AG20443 (cell line): Measurements from ENCODE around the gene MAP6D1.
"Not testable (repeated sequence)": the region's sequence is repeated elsewhere in the genome, so short reads cannot be mapped to it uniquely, and the experiment has no call there.

Source experiments
- DNase-seq: peaks from one replicate; pipeline ENCODE4 v3.0.0; 2012; ENCODE audit warnings: low spot score, mixed read lengths

Gene MAP6D1

DNA sequence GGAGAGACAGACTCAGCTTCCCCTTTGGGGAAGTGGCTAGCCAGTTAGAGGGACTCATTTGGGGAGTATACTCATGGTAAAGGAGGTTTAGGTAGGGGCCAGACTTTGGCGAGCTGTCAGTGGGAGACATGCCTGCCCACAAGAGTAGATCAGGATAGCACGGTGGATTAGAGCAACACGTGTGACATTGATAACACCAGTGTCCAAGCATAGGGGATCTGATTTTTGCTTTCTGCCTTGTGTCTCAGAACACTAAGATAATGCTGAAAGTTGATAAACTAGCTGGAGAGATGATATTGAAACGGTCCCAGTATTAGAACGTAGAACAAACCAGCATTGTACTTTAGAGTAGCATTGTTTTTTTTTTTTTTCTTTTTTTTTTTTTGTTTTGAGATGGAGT is 25.9 kb downstream of the MAP6D1 start:
- no peak for DNase-seq

DNA sequence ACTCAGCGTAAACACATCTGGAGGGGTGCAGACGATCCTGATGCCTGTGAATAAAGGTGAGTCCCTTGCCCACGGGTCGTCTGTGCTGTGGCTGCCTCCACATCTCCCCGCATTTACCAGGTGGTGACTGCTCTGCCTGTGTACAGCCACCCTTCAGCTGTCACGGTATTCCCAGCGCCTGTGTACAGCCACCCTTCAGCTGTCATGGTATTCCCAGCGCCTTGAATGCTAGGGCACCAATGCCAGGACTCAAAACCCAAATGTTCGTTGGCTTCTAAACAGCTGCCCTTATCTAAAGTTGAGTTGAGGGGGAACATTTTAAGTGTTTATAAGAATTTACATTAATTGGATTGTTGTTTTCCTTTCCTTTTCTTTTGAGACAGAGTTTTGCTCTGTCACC is 27.4 kb downstream of the MAP6D1 start:
- DNase-seq, result no peak

DNA sequence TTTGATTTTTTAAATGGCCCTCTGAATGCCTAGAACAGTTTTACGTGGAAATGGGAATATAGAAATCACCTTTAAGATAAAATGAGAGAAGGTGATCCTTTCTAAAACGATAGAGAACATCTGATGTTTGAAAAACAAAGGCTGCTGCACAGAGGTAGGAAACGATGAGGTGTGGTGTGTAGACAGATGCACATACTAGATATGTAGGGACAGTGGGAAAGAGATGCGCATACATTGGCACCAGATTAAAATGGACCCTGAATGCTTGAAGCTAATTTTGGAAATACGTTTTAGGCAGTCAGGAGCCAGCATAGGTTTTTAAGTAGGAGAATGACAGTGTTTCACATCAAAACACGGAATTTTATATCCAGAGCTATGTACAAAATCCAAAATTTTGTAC is 29.0 kb downstream of the MAP6D1 start:
- DNase-seq, result no peak

DNA sequence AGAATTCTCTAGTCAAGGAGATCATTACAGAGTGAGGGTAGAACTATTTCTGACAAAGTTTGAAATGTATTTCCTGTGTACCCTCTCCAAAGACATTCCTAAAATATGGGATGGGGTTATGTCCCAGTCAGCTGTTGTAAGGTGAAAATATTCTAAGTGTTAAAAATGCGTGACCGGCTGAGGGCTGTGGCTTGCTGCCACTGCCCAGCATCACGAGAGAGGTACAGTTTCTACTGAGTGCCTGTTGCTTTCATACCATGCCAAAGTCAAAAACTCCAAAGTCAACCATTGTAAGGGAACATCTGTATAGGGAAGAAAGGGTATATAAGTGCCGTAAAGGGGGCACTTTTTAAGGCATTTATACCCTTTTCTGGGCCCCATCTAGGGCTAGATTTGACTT is 30.9 kb downstream of the MAP6D1 start:
- DNase-seq, result no peak

DNA sequence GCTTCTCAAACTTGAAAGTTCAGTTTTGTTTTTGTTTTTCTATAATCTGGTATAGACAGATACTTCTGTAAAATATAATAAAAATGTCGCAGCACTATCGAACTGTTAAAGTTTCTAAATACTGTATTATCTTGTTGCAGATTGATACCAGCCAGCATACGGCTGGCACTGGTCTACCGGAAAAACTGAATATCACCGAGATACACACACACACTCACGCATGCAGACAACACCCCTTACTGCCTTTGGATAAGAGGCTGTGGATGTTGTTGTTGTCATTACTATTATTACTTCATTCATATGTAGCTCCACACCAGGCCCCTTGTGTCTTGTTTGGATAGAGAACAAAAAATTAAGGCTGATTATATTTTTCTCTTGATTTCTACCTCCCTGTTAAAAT is 32.4 kb downstream of the MAP6D1 start:
- DNase-seq, result no peak

DNA sequence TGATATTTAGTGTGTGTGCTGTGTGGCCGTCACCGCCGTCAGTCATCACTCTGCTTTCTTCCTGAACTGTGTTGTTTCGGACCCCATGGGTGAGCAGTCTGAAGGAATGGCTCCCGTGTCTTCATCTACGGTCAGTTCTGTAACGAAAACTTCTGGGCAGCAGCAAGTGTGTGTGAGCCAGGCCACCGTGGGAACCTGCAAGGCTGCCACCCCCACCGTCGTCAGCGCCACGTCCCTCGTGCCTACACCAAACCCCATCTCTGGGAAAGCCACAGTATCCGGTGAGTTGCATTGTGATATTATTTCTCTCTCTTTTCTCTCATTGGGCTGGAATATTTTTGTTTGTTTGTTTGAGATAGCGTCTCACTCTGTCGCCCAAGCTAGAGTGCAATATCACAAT is 34.7 kb downstream of the MAP6D1 start:
- DNase-seq, result no peak

DNA sequence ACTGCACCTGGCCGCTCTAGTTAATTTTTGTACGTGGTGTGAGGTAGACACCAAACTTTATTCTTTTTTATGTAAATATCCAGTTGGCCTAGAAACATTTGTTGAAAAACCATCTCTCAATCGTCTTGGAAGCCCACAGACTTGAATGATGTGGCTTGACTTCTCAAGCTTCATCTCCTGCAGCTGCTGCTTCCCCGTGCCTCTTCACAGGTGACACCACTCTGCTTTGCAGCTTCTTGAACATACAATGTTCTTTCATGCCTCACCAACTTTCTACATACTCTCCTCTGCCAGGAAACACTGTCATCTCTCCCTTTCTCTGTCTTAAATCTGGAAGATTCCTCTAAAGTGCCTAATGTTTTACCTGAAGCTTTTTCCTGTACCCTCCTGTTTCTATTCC is 35.6 kb downstream of the MAP6D1 start:
- DNase-seq, result no peak

DNA sequence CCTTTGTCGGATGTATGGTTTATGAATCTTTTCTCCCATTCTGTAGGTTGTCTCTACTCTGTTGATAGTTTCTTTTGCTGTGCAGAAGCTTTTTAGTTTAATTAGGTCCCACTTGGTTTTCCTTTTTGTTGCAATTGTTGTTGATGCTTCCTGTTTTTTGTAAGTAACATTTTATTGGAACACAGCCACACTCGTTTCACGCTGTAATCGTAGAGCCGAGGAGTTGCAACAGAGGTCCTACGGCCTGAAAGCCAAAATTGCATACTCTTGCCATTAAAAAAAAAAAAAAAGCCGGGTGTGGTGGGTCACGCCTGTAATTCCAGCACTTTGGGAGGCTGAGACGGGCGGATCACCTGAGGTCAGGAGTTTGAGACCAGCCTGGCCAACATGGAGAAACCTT is 40.9 kb downstream of the MAP6D1 start:
- not testable (repeated sequence) for DNase-seq

DNA sequence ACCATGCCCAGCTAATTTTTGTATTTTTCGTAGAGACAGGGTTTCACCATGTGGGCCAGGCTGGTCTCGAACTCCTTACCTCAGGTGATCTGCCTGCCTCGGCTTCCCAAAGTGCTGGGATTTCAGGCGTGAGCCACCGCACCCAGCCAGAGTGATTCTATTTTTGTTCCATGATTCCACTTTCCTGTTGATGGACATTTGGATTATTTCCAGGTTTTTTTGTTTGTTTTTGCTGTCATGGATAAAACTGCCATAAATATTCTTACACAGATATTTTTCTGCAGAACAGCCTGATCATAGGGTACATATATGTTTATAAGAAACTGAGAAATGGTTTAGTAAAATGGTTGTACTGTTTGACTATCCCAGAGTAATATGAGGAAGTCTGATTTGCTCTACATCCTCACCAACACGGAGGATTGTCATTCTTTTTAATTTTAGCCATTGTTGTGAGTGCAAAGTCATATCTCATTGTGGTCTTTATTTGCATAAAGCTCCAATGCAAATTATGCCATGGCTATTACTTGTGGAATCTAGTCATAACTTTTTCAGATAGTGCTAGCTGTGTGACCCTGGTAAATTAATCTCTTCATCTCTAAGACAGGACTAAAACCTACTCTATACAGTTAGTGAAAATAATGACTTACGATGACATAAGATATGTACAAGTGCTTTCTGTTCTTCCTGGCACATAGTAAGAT is 42.7 kb downstream of the MAP6D1 start:
- DNase-seq, result no peak

DNA sequence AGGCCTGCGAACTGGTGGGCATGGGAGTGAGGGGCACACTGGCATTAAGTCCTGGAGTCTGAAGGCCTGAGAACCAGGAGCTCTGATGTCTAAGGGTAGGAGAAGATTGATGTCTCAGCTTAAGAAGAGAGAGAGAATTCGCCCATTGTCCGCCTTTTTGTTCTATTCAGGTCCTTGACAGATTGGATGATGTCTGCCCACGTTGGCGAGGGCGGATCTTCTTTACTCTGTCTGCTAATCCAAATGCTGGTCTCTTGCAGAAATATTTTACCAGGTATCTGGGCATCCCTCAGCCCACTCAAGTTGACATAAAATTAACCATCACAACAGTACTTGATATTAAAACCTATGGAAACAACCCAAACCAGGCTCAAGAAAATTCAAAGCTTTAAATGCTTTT is 44.1 kb downstream of the MAP6D1 start:
- no peak for DNase-seq

DNA sequence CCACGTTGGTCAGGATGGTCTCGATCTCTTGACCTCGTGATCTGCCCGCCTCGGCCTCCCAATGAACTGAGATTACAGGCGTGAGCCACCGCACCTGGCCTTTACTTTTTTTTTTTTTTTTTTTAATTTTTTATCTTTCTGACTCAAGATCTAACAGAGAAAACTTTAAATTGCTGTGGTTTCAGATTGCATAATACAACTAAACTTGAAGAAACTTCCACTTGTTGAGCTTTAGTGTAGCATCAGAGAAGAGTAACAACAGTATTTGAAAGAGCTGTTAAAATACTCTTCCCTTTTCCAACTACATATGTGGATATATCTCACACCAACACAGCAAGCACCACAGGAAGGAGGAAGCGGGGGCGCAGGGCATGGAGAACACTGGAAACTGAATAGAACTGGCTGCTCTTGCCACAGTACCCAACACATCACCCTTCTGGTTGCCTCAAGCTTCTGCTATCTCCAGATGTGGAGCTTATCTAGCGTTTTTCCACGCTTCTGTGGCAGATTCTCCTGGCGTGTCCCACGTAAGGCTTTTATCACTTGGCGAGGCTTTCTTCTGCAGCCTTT is 45.4 kb downstream of the MAP6D1 start:
- no peak for DNase-seq

DNA sequence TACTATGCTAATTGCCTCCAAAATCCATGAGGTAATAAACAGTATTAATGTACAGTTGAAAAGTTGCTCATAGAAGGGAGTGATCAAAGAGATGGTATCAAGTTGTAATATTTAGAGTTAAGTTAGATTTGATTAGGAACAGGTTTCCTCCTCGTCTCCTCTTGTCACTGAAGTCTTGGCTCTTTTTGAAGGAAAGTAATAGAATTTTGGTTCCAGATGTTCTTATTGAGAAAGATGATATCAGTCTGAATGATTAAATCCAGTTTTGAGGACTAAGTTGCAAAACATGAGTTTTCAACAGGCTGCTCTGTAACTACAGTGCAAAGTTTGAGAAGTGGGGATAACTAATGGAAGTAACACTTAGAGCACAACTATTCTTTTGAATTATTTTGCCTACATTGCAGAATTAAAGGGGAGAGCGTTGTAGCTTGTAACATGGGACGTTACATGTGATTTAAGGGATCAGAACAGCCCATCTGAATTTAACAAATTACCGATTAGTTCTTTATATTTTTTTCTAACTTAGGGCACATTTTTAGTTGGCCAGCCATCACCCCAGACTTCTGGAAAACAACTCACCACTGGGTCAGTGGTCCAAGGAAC is 48.3 kb downstream of the MAP6D1 start:
- no peak for DNase-seq

DNA sequence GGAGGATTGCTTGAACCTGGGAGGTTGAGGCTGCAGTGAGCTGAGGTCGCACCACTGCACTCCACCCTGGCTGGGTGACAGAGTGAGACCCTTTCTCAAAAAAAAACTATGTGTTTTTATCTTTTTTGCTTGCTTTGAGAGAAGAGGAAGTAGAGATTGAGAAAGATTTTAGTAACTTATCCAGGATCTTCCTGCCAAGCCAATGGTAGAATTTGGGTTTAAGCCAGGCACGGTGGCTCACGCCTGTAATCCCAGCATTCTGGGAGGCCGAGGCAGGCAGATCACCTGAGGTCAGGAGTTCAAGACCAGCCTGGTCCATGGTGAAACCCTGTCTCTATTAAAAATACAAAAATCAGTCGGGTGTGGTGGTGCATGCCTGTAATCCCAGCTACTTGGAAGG is 48.9 kb downstream of the MAP6D1 start:
- DNase-seq, result not testable (repeated sequence)

DNA sequence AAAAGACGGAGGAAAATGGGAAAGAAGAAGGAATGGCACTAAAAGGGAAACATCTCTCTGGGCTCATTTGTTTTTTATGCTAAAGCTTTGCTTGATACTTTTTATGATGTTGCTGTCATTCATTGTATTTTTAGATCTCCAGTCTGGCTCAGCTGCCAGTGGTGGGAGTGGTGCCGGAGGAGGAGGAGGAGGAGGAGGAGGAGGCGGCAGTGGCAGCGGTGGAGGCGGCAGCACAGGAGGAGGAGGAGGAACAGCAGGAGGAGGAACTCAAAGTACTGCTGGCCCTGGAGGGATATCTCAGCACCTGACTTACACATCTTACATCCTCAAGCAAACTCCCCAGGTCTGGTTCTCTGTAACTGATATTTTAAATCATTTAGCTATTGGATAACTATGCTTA is 49.6 kb downstream of the MAP6D1 start:
- no peak for DNase-seq

DNA sequence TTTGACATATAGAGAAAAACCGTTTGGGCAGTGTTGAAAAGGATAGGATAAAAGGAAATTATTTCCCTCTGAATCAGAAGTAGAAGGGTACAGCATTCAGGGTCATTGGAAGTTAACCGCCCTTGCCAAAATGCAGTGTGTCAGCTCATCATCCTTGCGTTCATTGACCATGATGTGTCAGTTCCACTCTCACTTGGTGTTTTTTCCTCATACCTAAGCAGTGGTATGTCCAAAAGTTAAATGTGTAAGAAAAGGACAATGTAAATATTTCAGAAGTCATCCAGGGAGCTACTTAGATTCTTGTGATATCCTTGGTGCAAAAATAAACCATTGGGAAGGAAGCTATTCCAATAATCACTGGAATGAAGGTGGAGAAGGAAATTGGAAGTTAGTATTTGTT is 50.7 kb downstream of the MAP6D1 start:
- peak; percentile 59 for DNase-seq

DNA sequence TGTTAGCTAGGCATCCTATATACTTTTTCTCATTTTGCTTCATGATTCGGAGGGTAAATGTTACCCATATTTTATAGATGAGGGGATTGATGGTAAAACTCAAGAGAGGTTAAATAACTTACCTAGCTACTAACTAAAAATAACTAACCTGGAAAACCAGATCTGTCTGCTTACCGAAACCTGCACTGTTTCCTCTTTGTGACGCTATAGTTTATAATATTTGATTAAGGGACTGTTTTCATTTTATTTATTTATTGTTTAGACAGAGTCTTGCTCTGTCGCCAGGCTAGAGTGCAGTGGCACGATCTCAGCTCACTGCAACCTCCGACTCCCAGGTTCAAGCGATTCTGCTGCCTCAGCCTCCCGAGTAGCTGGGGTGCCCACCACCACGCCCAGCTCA is 55.9 kb downstream of the MAP6D1 start:
- DNase-seq, result no peak

DNA sequence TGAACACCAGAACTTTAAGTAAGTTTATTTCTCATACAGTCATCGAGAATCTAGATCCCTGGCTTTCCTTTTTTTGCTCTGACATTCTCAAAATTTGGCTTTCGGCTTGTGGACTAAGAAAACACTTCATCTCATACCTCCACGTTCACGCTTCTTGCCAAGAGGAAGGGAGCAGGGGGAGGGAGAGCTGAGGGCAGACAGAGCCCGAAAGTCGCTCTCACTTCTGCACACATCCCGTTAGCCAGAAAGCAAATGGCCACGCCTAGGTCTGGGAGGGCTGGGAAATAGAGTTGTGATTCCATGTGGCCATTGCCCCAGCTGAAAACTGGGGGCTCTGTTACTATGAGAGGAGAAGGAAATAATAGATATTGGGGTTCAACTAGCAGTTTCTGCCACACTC is 57.3 kb downstream of the MAP6D1 start:
- DNase-seq, result no peak

DNA sequence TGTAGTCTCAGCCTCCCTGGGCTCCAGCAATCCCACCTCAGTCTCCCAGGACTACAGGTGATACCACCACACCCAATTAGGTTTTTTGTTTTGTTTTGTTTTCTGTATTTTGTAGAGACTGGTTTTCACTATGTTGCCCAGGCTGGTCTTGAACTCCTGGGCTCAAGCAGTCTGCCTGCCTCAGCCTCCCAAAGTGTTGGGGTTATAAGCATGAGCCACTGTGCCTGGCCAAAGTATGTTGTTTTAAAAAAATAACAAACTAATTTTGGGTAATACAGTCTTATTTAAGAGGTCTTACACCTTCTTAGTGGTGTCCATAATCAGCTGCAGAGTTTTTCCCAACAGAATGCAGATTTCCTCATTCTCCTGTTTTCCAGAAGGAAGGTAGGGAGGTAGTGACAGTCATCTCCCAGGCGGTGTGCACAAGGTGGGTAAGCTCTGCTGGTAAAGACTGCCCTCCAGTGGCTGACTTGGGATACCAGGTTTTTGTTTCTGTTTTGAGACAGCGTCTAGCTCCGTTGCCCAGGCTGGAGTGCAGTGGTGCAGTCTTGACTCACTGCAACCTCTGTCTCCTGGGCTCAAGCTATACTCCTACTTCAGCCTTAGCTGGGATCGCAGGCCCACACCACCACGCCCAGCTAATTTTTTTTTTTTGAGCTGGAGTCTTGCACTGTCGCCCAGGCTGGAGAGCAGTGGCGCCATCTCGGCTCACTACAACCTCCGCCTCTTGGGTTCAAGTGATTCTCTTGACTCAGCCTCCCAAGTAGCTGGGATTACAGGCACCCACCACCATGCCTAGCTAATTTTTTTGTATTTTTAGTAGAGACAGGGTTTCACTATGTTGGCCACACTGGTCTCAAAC is 58.4 kb downstream of the MAP6D1 start:
- DNase-seq, result peak; percentile 83

DNA sequence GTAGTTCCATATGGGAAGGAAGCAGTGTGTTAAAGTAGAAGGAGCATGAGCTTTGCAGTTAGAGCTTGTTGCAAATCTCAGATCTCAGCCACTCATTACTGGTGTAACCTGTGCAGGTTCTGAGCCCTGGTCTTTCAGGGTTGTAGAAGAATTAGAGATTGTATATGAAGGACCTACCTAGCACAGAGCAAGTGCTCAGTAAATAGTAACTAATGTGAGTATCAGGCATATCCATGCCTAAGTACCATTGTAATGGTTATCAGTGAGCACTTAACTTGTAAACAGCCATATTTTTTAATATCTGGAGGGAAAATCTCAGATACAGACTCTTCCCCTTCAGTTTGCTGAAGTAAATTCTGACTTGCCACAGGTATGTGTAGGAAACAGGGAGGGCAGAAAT is 59.3 kb downstream of the MAP6D1 start:
- DNase-seq, result no peak
